WTC11 (cell line): ENCODE measurements around the gene TMEM181. TPM values are rescaled to one million over a fixed set of nuclear protein-coding genes. Genes with fewer than 3 reads are reported as not detected.

ENCODE experiments used
- ATAC-seq: fragments of 200-7000 bp; cut with Tn5 transposase; 2 replicates; pipeline ENCODE4 v1.10.0; 2021; ENCODE audit warnings: mild to moderate bottlenecking, moderate library complexity
- CTCF ChIA-PET: fragments of 300-600 bp; sonication (Branson Sonifier 250); formaldehyde crosslinking; loops from one replicate; lab custom pipeline; 2021; ENCODE audit warnings: antibody characterized with exemption; lab: Charles Lee
- POLR2A ChIA-PET: fragments of 350-600 bp; sonication (Branson Sonifier 250); formaldehyde crosslinking; loops from one replicate; lab custom pipeline; 2021; ENCODE audit warnings: antibody characterized with exemption; lab: Charles Lee
- DNase-seq: peaks from one replicate; pipeline ENCODE4 v3.0.0; 2021; ENCODE audit warnings: low spot score
- H3K27ac Mint-ChIP-seq: 2 replicates; pipeline ENCODE4 v1.8.0; 2021; ENCODE audit warnings: mixed read lengths
- H3K27me3 Mint-ChIP-seq: 2 replicates; pipeline ENCODE4 v1.8.0; 2021; ENCODE audit warnings: low read depth, mild to moderate bottlenecking, moderate library complexity, mixed read lengths
- H3K36me3 Mint-ChIP-seq: 2 replicates; pipeline ENCODE4 v1.8.0; 2021; ENCODE audit warnings: mixed read lengths
- H3K4me1 Mint-ChIP-seq: 2 replicates; pipeline ENCODE4 v1.8.0; 2022; ENCODE audit warnings: mixed read lengths
- H3K4me3 Mint-ChIP-seq: 2 replicates; pipeline ENCODE4 v1.8.0; 2021; ENCODE audit warnings: mild to moderate bottlenecking, moderate library complexity, mixed read lengths
- H3K9me3 Mint-ChIP-seq: 2 replicates; pipeline ENCODE4 v1.8.0; 2021; ENCODE audit warnings: mixed read lengths
- CREB1 ChIP-seq: sonication (generic); formaldehyde crosslinking; IDR thresholded peaks from 2 replicates; pipeline ENCODE4 v1.8.0; 2023; ENCODE audit warnings: mild to moderate bottlenecking, missing genetic modification reagents
- E2F1 ChIP-seq: sonication (generic); formaldehyde crosslinking; IDR thresholded peaks from 2 replicates; pipeline ENCODE4 v1.8.0; 2022; ENCODE audit warnings: mild to moderate bottlenecking, missing genetic modification reagents
- E2F4 ChIP-seq: sonication (generic); formaldehyde crosslinking; IDR thresholded peaks from 2 replicates; pipeline ENCODE4 v1.8.1; 2022; ENCODE audit warnings: low read depth, mild to moderate bottlenecking, moderate library complexity, missing genetic modification reagents, borderline replicate concordance
- EMX1 ChIP-seq: fragments of 250-450 bp; sonication (Bioruptor Pico); IDR thresholded peaks from 2 replicates; pipeline ENCODE4 v1.8.0; 2021; ENCODE audit warnings: mild to moderate bottlenecking
- GABPB1 ChIP-seq: sonication (generic); formaldehyde crosslinking; IDR thresholded peaks from 2 replicates; pipeline ENCODE4 v1.8.1; 2023; ENCODE audit warnings: mild to moderate bottlenecking, missing genetic modification reagents
- JAZF1 ChIP-seq: fragments of 250-450 bp; sonication (Bioruptor Pico); IDR thresholded peaks from 2 replicates; pipeline ENCODE4 v1.9.0; 2021; ENCODE audit warnings: moderate library complexity, mild to moderate bottlenecking, inconsistent platforms
- JUN ChIP-seq: sonication (generic); formaldehyde crosslinking; IDR thresholded peaks from 2 replicates; pipeline ENCODE4 v1.8.0; 2023; ENCODE audit warnings: mild to moderate bottlenecking, missing genetic modification reagents
- MAX ChIP-seq: sonication (generic); formaldehyde crosslinking; IDR thresholded peaks from 2 replicates; pipeline ENCODE4 v1.8.0; 2022; ENCODE audit warnings: mild to moderate bottlenecking, missing genetic modification reagents
- NFATC4 ChIP-seq: fragments of 250-450 bp; sonication (Bioruptor Pico); IDR thresholded peaks from 2 replicates; pipeline ENCODE4 v1.9.0; 2021; ENCODE audit warnings: mild to moderate bottlenecking
- NFE2L1 ChIP-seq: sonication (generic); formaldehyde crosslinking; IDR thresholded peaks from 2 replicates; pipeline ENCODE4 v1.8.1; 2023; ENCODE audit warnings: missing genetic modification reagents
- NFYB ChIP-seq: sonication (generic); formaldehyde crosslinking; conservative IDR thresholded peaks from 2 replicates; pipeline ENCODE4 v1.8.0; 2022; ENCODE audit warnings: low read depth, missing genetic modification reagents
- NR2C2 ChIP-seq: sonication (generic); formaldehyde crosslinking; IDR thresholded peaks from 2 replicates; pipeline ENCODE4 v1.8.0; 2022; ENCODE audit warnings: mild to moderate bottlenecking, missing genetic modification reagents
- PRDM15 ChIP-seq: sonication (generic); formaldehyde crosslinking; IDR thresholded peaks from 2 replicates; pipeline ENCODE4 v1.8.0; 2022; ENCODE audit warnings: missing genetic modification reagents
- PREB ChIP-seq: sonication (generic); formaldehyde crosslinking; IDR thresholded peaks from 2 replicates; pipeline ENCODE4 v1.8.1; 2022; ENCODE audit warnings: mild to moderate bottlenecking, missing genetic modification reagents, moderate library complexity, borderline replicate concordance
- RELA ChIP-seq: sonication (generic); formaldehyde crosslinking; IDR thresholded peaks from 2 replicates; pipeline ENCODE4 v1.8.1; 2022; ENCODE audit warnings: missing genetic modification reagents, mild to moderate bottlenecking, borderline replicate concordance
- SMAD3 ChIP-seq: sonication (generic); formaldehyde crosslinking; IDR thresholded peaks from 2 replicates; pipeline ENCODE4 v1.8.0; 2022; ENCODE audit warnings: missing genetic modification reagents, mild to moderate bottlenecking, borderline replicate concordance
- TEAD4 ChIP-seq: sonication (generic); formaldehyde crosslinking; IDR thresholded peaks from 2 replicates; pipeline ENCODE4 v1.8.0; 2022; ENCODE audit warnings: mild to moderate bottlenecking, missing genetic modification reagents
- ZNF317 ChIP-seq: sonication (generic); formaldehyde crosslinking; IDR thresholded peaks from 2 replicates; pipeline ENCODE4 v1.8.1; 2023; ENCODE audit warnings: low read depth, mild to moderate bottlenecking, moderate library complexity, missing genetic modification reagents, borderline replicate concordance
- ZNF671 ChIP-seq: fragments of 250-450 bp; sonication (Bioruptor Pico); IDR thresholded peaks from 2 replicates; pipeline ENCODE4 v1.8.0; 2021; ENCODE audit warnings: mild to moderate bottlenecking
- total RNA-seq: library from RNA; stranded (reverse); gene quantifications from 3 replicates; pipeline ENCODE4 v1.2.3, GENCODE V29; 2021
- TF ChIP-seq, protein P1 (sequence below): fragments of 250-450 bp; sonication (Bioruptor Pico); IDR thresholded peaks from 2 replicates; pipeline ENCODE4 v1.8.0; 2021; ENCODE audit warnings: mild to moderate bottlenecking
- TF ChIP-seq, protein P2 (sequence below): sonication (generic); formaldehyde crosslinking; IDR thresholded peaks from 2 replicates; pipeline ENCODE4 v1.8.1; 2022; ENCODE audit warnings: low read depth, missing genetic modification reagents, borderline replicate concordance
- TF ChIP-seq, protein P3 (sequence below): sonication (generic); formaldehyde crosslinking; IDR thresholded peaks from 2 replicates; pipeline ENCODE4 v1.8.1; 2023; ENCODE audit warnings: mild to moderate bottlenecking, missing genetic modification reagents, borderline replicate concordance

Gene TMEM181
- total RNA-seq, 1 experiment from 2014 or later = 18.8 TPM

- Mint-ChIP-seq H3K27ac (no peak overlapping the region), H3K4me3 (no peak overlapping the region), H3K9me3 (no peaks in the 10 kb centered on the region), H3K27me3 (no peaks in the 10 kb centered on the region; the same call in 1 of the 2 replicates), H3K36me3 (no peaks in the 10 kb centered on the region), H3K4me1 (peaks cover 11% of the 10 kb centered on the region; the same call in 1 of the 2 replicates)
- DNase-seq (no peak), ATAC-seq (no peak)
- TF ChIP-seq NR2C2 (CRISPR knock-in tag) (no peak), ZNF671 (CRISPR knock-in tag) (no peak), PREB (CRISPR knock-in tag) (no peak), EMX1 (CRISPR knock-in tag) (no peak), NFYB (CRISPR knock-in tag) (no peak), RELA (CRISPR knock-in tag) (no peak), ZNF317 (CRISPR knock-in tag) (no peak), CREB1 (CRISPR knock-in tag) (no peak), E2F4 (CRISPR knock-in tag) (no peak), GABPB1 (CRISPR knock-in tag) (no peak), NFE2L1 (CRISPR knock-in tag) (no peak)
- TF ChIP-seq, protein P1, sequence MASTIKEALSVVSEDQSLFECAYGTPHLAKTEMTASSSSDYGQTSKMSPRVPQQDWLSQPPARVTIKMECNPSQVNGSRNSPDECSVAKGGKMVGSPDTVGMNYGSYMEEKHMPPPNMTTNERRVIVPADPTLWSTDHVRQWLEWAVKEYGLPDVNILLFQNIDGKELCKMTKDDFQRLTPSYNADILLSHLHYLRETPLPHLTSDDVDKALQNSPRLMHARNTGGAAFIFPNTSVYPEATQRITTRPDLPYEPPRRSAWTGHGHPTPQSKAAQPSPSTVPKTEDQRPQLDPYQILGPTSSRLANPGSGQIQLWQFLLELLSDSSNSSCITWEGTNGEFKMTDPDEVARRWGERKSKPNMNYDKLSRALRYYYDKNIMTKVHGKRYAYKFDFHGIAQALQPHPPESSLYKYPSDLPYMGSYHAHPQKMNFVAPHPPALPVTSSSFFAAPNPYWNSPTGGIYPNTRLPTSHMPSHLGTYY = no peak
- CTCF ChIA-PET = interaction anchor here (0.6 to 2.8 kb wide), 7 partner anchors 11 to 89 kb away, joined by 3 to 15 read pairs (median 5); no protein-coding TSS in a partner anchor
- POLR2A ChIA-PET = no interaction called here
These were observed 120.6 kb downstream of the TMEM181 start for GRCh38 chr6:158680481-158680880.

DNA sequence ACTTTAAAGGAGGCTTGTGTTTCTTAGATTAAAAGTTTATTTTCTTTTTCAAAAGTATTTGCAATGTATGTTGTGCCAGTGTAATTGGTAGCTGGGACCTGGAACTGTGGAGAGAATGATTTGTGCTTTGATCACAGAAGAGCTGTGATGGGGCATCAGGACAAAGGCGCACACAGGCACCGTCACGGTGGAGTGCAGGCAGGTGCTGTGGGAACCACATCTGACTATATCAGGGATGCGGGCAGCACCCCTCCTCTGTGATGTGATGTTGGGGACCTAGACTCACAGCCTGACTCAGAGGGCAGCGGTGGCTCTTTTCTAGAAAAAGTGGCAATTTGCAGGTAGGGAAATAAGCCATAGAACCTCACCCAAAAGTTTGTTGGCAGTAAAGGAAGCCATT is 124.4 kb downstream of the TMEM181 start:
- no peak for DNase-seq
- no peak for ATAC-seq
- Mint-ChIP-seq H3K36me3 (no peaks in the 10 kb centered on the region), H3K9me3 (no peaks in the 10 kb centered on the region), H3K27me3 (no peaks in the 10 kb centered on the region; the same call in 1 of the 2 replicates), H3K4me3 (no peak overlapping the region), H3K4me1 (peaks cover 17% of the 10 kb centered on the region), H3K27ac (no peak overlapping the region)
- ChIA-PET POLR2A (no interaction called here), CTCF (interaction anchor here (0.6 to 1.4 kb wide), 2 partner anchors 9 to 34 kb away, joined by 4 read pairs; no protein-coding TSS in a partner anchor)
- TF ChIP-seq, protein P2, sequence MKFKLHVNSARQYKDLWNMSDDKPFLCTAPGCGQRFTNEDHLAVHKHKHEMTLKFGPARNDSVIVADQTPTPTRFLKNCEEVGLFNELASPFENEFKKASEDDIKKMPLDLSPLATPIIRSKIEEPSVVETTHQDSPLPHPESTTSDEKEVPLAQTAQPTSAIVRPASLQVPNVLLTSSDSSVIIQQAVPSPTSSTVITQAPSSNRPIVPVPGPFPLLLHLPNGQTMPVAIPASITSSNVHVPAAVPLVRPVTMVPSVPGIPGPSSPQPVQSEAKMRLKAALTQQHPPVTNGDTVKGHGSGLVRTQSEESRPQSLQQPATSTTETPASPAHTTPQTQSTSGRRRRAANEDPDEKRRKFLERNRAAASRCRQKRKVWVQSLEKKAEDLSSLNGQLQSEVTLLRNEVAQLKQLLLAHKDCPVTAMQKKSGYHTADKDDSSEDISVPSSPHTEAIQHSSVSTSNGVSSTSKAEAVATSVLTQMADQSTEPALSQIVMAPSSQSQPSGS = no peak
- TF ChIP-seq MAX (no peak), RELA (CRISPR knock-in tag) (no peak), JUN (no peak), E2F1 (CRISPR knock-in tag) (no peak), TEAD4 (CRISPR knock-in tag) (no peak), SMAD3 (no peak), JAZF1 (no peak), NFATC4 (no peak), PRDM15 (no peak)
- TF ChIP-seq, protein P3, sequence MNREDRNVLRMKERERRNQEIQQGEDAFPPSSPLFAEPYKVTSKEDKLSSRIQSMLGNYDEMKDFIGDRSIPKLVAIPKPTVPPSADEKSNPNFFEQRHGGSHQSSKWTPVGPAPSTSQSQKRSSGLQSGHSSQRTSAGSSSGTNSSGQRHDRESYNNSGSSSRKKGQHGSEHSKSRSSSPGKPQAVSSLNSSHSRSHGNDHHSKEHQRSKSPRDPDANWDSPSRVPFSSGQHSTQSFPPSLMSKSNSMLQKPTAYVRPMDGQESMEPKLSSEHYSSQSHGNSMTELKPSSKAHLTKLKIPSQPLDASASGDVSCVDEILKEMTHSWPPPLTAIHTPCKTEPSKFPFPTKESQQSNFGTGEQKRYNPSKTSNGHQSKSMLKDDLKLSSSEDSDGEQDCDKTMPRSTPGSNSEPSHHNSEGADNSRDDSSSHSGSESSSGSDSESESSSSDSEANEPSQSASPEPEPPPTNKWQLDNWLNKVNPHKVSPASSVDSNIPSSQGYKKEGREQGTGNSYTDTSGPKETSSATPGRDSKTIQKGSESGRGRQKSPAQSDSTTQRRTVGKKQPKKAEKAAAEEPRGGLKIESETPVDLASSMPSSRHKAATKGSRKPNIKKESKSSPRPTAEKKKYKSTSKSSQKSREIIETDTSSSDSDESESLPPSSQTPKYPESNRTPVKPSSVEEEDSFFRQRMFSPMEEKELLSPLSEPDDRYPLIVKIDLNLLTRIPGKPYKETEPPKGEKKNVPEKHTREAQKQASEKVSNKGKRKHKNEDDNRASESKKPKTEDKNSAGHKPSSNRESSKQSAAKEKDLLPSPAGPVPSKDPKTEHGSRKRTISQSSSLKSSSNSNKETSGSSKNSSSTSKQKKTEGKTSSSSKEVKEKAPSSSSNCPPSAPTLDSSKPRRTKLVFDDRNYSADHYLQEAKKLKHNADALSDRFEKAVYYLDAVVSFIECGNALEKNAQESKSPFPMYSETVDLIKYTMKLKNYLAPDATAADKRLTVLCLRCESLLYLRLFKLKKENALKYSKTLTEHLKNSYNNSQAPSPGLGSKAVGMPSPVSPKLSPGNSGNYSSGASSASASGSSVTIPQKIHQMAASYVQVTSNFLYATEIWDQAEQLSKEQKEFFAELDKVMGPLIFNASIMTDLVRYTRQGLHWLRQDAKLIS (CRISPR knock-in tag) = no peak
